KOPT-K1 (cell line): ENCODE measurements around the gene IQCN.

ENCODE experiments used
- H3K27ac ChIP-seq: fragments of 200-600 bp; sonication (generic); 2 replicates; pipeline ENCODE4 v1.5.1; 2016; ENCODE audit warnings: antibody characterized with exemption, mild to moderate bottlenecking, low read depth, low read length; ENCODE audit not compliant: poor library complexity, severe bottlenecking
- H3K36me3 ChIP-seq: fragments of 200-600 bp; sonication (generic); 2 replicates; pipeline ENCODE4 v1.5.1; 2017; ENCODE audit warnings: antibody characterized with exemption, mild to moderate bottlenecking, low read length, moderate library complexity; ENCODE audit not compliant: insufficient read depth
- H3K9me3 ChIP-seq: fragments of 200-600 bp; sonication (generic); 2 replicates; pipeline ENCODE4 v1.5.1; 2017; ENCODE audit warnings: antibody characterized with exemption, low read length, mild to moderate bottlenecking; ENCODE audit not compliant: insufficient read depth, poor library complexity, severe bottlenecking

The IQCN gene

GRCh38 chr19:18251587-18252369 is 22.5 kb downstream of the IQCN start:
- H3K27ac ChIP-seq: no peak overlapping the region
- no peaks in the 10 kb centered on the region for H3K36me3 ChIP-seq
- H3K9me3 ChIP-seq: no peaks in the 10 kb centered on the region

GRCh38 chr19:18249834-18250233 is 24.4 kb downstream of the IQCN start:
- Histone ChIP-seq H3K36me3 (no peaks in the 10 kb centered on the region), H3K27ac (no peak overlapping the region), H3K9me3 (no peaks in the 10 kb centered on the region)

- no peaks in the 10 kb centered on the region for H3K9me3 ChIP-seq
- H3K36me3 ChIP-seq: no peaks in the 10 kb centered on the region
- no peak overlapping the region for H3K27ac ChIP-seq
These were observed 29.0 kb downstream of the IQCN start for GRCh38 chr19:18245297-18245696.

GRCh38 chr19:18239303-18239702 is 34.9 kb downstream of the IQCN start:
- no peak overlapping the region for H3K27ac ChIP-seq
- H3K36me3 ChIP-seq: no peaks in the 10 kb centered on the region

GRCh38 chr19:18234194-18234593 is 40.1 kb downstream of the IQCN start:
- no peaks in the 10 kb centered on the region for H3K9me3 ChIP-seq
- H3K27ac ChIP-seq: no peak overlapping the region
- H3K36me3 ChIP-seq: no peaks in the 10 kb centered on the region

More at GRCh38 chr19:18239303-18239702, 34.9 kb downstream of the IQCN start:
- H3K9me3 ChIP-seq: no peaks in the 10 kb centered on the region

GRCh38 chr19:18233224-18233825 is 40.9 kb downstream of the IQCN start:
- no peaks in the 10 kb centered on the region for H3K9me3 ChIP-seq
- H3K27ac ChIP-seq: no peak overlapping the region
- no peaks in the 10 kb centered on the region for H3K36me3 ChIP-seq

- Histone ChIP-seq H3K9me3 (no peaks in the 10 kb centered on the region), H3K27ac (no peak overlapping the region), H3K36me3 (no peaks in the 10 kb centered on the region)
These were observed 41.6 kb downstream of the IQCN start for GRCh38 chr19:18232540-18233223.

GRCh38 chr19:18231775-18232174 is 42.5 kb downstream of the IQCN start:
- H3K27ac ChIP-seq: no peak overlapping the region

GRCh38 chr19:18230941-18231734 is 43.1 kb downstream of the IQCN start:
- Histone ChIP-seq H3K27ac (no peak overlapping the region), H3K9me3 (no peaks in the 10 kb centered on the region), H3K36me3 (no peaks in the 10 kb centered on the region)

More at GRCh38 chr19:18231775-18232174, 42.5 kb downstream of the IQCN start:
- H3K9me3 ChIP-seq: no peaks in the 10 kb centered on the region
- no peaks in the 10 kb centered on the region for H3K36me3 ChIP-seq

GRCh38 chr19:18229915-18230314 is 44.3 kb downstream of the IQCN start:
- Histone ChIP-seq H3K36me3 (no peaks in the 10 kb centered on the region), H3K27ac (no peak overlapping the region), H3K9me3 (no peaks in the 10 kb centered on the region)

GRCh38 chr19:18229474-18229873 is 44.8 kb downstream of the IQCN start:
- Histone ChIP-seq H3K36me3 (no peaks in the 10 kb centered on the region), H3K9me3 (no peaks in the 10 kb centered on the region), H3K27ac (no peak overlapping the region)

GRCh38 chr19:18227781-18228271 is 46.4 kb downstream of the IQCN start:
- Histone ChIP-seq H3K36me3 (no peaks in the 10 kb centered on the region), H3K9me3 (no peaks in the 10 kb centered on the region), H3K27ac (no peak overlapping the region)

- Histone ChIP-seq H3K9me3 (no peaks in the 10 kb centered on the region), H3K36me3 (no peaks in the 10 kb centered on the region), H3K27ac (no peak overlapping the region)
These were observed 47.1 kb downstream of the IQCN start for GRCh38 chr19:18226956-18227780.
